ENCODE data around the gene RNF14.
"Not testable (repeated sequence)": the region's sequence is repeated elsewhere in the genome, so short reads cannot be mapped to it uniquely, and the experiment has no call there.

Gene RNF14

DNA sequence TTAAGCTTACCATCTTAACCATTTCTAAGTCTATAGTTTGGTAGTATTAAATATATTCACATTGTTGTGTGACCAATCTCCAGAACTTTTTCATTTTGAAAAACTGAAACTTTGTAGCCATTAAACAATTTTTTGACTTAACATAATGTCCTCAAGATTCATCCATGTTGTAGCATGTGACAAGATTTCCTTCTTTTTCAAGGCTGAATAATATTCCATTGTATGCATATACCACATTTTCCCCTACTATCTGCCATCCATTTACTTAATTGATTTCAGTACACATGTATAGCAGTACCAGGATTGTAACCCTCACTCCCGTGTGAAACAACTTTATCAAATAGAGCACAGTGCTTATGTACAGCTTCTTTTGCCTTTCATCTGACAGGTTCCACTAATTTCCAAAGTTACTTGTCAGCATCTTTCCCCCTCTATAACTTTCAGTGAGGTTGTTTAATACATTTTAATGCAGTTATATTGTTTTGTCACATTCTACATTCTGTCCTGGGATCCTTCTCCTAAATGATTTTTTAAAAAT, 51.3 kb downstream of the RNF14 start:
- H3K36me3 ChIP-seq (ENCODE audit: control insufficient read depth in 5 of 5, insufficient read depth in 5 of 5, low read length in 5 of 5): no peaks in the 10 kb centered on the region
- H3K4me1 ChIP-seq (ENCODE audit: control insufficient read depth in 5 of 5, insufficient read depth in 5 of 5, low read length in 5 of 5): peaks cover 0 to 20% (median 8%) of the 10 kb centered on the region in 5 donors
- no peak overlapping the region for H3K9ac ChIP-seq (ENCODE audit: low read length in 5 of 5)
- peaks cover 0 to 3% (median 0%) of the 10 kb centered on the region in 5 donors for H3K9me3 ChIP-seq (ENCODE audit: control insufficient read depth in 5 of 5, low read length in 5 of 5)
- no peaks in the 10 kb centered on the region for H3K27me3 ChIP-seq (ENCODE audit: control insufficient read depth in 5 of 5, insufficient read depth in 4 of 5, low read length in 5 of 5)
- H3K4me3 ChIP-seq (ENCODE audit: low read depth in 1 of 5, low read length in 5 of 5): no peak overlapping the region
- no peak overlapping the region for H3K27ac ChIP-seq (ENCODE audit: low read depth, low read length)

DNA sequence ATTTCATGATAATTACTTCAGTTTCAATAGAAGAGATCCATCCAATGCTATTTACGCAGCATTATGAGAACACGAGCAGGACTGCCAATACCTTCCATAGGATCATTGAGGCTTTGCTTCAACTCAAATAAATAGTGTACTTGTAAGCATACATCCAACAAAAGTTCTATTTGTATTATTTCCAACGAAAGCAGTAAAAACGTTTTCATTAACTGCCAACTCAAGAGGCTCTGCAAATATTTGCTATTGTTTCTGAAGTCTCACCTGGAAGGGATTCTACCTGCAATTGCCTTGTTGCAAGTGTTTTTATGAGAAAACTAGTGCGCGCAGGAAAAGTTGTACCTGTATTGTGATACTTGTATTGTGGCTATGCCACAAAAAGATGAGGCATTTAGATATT, 54.9 kb downstream of the RNF14 start:
- no peak overlapping the region for H3K9ac ChIP-seq (ENCODE audit: low read length in 5 of 5)
- H3K27ac ChIP-seq (ENCODE audit: low read depth, low read length): no peak overlapping the region
- peaks cover 0 to 3% (median 0%) of the 10 kb centered on the region in 5 donors for H3K9me3 ChIP-seq (ENCODE audit: control insufficient read depth in 5 of 5, low read length in 5 of 5)
- no peaks in the 10 kb centered on the region for H3K27me3 ChIP-seq (ENCODE audit: control insufficient read depth in 5 of 5, insufficient read depth in 4 of 5, low read length in 5 of 5)
- H3K4me3 ChIP-seq (ENCODE audit: low read depth in 1 of 5, low read length in 5 of 5): no peak overlapping the region
- peaks cover 0 to 12% (median 10%) of the 10 kb centered on the region in 5 donors for H3K4me1 ChIP-seq (ENCODE audit: control insufficient read depth in 5 of 5, insufficient read depth in 5 of 5, low read length in 5 of 5)
- H3K36me3 ChIP-seq (ENCODE audit: control insufficient read depth in 5 of 5, insufficient read depth in 5 of 5, low read length in 5 of 5): no peaks in the 10 kb centered on the region

DNA sequence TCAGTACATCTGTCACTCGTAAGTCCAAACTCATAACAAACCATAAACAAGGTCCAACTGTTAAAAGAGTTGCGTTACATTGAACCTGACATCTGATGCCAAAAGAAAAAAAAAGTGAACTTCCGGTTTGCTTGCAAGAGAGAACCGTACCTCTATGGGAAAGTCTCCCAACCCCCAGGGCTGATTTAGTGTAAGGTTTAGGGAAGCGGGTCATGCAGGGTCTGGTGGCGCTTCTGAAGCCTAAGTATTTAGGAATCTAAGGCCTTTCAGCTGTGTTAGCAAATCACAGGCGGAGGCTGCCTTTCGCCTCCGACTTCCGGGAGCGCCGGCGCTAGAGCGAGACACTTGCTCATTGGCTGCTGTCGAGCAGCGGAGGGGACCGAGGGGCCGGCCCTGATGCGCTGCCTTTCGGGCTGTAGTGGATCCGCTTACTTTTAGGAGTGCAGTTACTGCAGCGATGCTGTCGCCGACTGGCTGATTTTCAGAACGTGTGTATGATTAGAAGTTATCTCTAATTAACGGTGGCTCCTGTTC, 55.9 kb downstream of the RNF14 start:
- H3K4me3 ChIP-seq (ENCODE audit: low read depth in 1 of 5, low read length in 5 of 5): peak overlapping the region; percentile 66 to 84 (median 71)
- peak overlapping the region; percentile 47 for H3K27ac ChIP-seq (ENCODE audit: low read depth, low read length)
- H3K9ac ChIP-seq (ENCODE audit: low read length in 5 of 5): peak overlapping the region in 4 of 5 donors; percentile 35 to 78 (median 67)
- peaks cover 0 to 3% (median 0%) of the 10 kb centered on the region in 5 donors for H3K9me3 ChIP-seq (ENCODE audit: control insufficient read depth in 5 of 5, low read length in 5 of 5)
- H3K27me3 ChIP-seq (ENCODE audit: control insufficient read depth in 5 of 5, insufficient read depth in 4 of 5, low read length in 5 of 5): no peaks in the 10 kb centered on the region
- peaks cover 0 to 12% (median 10%) of the 10 kb centered on the region in 5 donors for H3K4me1 ChIP-seq (ENCODE audit: control insufficient read depth in 5 of 5, insufficient read depth in 5 of 5, low read length in 5 of 5)
- H3K36me3 ChIP-seq (ENCODE audit: control insufficient read depth in 5 of 5, insufficient read depth in 5 of 5, low read length in 5 of 5): no peaks in the 10 kb centered on the region

DNA sequence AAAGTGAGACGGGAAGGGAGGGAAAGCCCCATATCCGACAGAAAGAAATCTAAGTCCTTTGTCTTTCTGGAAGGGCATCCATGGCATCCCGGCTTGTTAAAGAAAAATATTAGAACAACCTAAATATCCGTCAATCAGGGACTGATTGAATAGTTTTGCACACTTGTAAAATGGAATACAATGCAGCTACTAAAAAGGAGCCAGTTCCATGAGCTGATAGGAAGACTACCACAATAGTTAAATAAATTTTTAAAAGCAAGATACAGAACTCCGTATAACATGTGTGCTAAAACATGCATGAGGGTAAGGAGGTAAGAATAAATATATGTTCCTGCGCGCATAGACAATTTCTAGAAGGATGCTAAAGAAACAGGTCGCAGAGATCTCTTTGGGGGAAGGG, 56.7 kb downstream of the RNF14 start:
- H3K36me3 ChIP-seq (ENCODE audit: control insufficient read depth in 5 of 5, insufficient read depth in 5 of 5, low read length in 5 of 5): no peaks in the 10 kb centered on the region
- H3K9ac ChIP-seq (ENCODE audit: low read length in 5 of 5): peak overlapping the region in 1 of 5 donors; percentile 35
- no peaks in the 10 kb centered on the region for H3K9me3 ChIP-seq (ENCODE audit: control insufficient read depth in 5 of 5, low read length in 5 of 5)
- H3K4me1 ChIP-seq (ENCODE audit: control insufficient read depth in 5 of 5, insufficient read depth in 5 of 5, low read length in 5 of 5): peaks cover 0 to 12% (median 10%) of the 10 kb centered on the region in 5 donors
- H3K27me3 ChIP-seq (ENCODE audit: control insufficient read depth in 5 of 5, insufficient read depth in 4 of 5, low read length in 5 of 5): no peaks in the 10 kb centered on the region
- peak overlapping the region in 3 of 5 donors; percentile 66 to 84 (median 69) for H3K4me3 ChIP-seq (ENCODE audit: low read depth in 1 of 5, low read length in 5 of 5)
- no peak overlapping the region for H3K27ac ChIP-seq (ENCODE audit: low read depth, low read length)

DNA sequence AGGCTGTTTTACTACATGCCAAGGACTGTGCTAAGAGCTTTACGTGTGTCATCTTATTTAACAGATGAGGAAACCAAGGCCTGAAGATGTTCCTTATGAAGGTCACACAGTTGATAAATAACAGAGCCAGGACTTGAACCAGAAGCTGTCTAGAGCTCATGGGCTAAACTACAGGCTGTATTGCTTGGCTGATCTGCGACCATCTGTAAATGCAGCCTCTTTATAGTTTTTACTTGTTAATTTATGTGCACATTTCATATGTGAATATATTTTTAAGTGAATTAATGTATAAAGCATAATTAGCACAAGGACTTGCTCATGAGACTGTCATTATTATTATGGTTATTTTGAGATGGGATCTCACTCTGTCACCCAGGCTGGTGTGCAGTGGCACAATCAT, 63.2 kb downstream of the RNF14 start:
- Histone ChIP-seq H3K36me3 (ENCODE audit: control insufficient read depth in 5 of 5, insufficient read depth in 5 of 5, low read length in 5 of 5) (no peaks in the 10 kb centered on the region), H3K4me1 (ENCODE audit: control insufficient read depth in 5 of 5, insufficient read depth in 5 of 5, low read length in 5 of 5) (peaks cover 0 to 4% (median 0%) of the 10 kb centered on the region in 5 donors), H3K27me3 (ENCODE audit: control insufficient read depth in 5 of 5, insufficient read depth in 4 of 5, low read length in 5 of 5) (no peaks in the 10 kb centered on the region), H3K4me3 (ENCODE audit: low read depth in 1 of 5, low read length in 5 of 5) (no peak overlapping the region), H3K9me3 (ENCODE audit: control insufficient read depth in 5 of 5, low read length in 5 of 5) (no peaks in the 10 kb centered on the region), H3K27ac (ENCODE audit: low read depth, low read length) (no peak overlapping the region), H3K9ac (ENCODE audit: low read length in 5 of 5) (no peak overlapping the region)

DNA sequence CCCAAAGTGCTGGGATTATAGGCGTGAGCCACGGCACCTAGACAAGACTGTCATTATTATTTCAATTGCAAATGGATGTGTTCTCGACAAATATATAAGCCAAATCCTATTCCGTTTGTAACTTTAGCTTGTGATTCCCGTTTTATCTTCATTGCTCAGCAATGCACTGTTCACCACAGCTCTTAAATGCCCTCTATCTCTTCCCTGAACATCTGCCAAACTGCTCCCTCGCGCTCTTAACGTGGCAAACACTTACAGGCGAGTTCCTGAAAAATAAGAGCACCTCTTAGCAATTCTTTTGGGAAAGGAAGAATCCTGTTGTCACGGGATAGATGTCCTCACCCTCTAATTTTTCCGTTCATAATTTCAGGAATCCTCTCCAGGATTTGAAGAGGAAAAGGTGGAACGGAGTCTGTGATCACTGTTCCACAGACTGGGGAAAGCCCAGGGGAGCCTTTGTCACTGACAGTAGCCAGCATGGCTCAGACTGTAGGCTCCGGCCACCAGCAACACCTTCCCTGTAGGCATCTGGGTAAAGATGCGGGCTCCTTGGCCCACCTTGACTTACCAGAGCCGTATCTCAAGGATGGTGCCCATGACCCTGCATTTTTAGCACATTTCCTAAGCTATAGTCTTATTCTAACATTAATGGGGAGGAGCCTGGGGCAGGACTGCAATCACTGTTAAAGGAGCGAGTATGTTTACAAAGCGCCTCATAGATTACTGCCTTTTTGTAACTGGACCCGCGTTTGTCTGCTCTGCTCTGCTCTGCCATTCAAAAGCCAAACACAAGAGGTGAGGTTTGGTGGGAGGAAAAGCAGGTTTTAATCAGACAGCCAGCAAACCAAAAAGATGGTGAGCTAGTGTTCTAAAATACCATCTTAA, 64.1 kb downstream of the RNF14 start:
- no peaks in the 10 kb centered on the region for H3K27me3 ChIP-seq (ENCODE audit: control insufficient read depth in 5 of 5, insufficient read depth in 4 of 5, low read length in 5 of 5)
- no peak overlapping the region for H3K4me3 ChIP-seq (ENCODE audit: low read depth in 1 of 5, low read length in 5 of 5)
- H3K4me1 ChIP-seq (ENCODE audit: control insufficient read depth in 5 of 5, insufficient read depth in 5 of 5, low read length in 5 of 5): peaks cover 0 to 4% (median 0%) of the 10 kb centered on the region in 5 donors
- no peak overlapping the region for H3K9ac ChIP-seq (ENCODE audit: low read length in 5 of 5)
- H3K36me3 ChIP-seq (ENCODE audit: control insufficient read depth in 5 of 5, insufficient read depth in 5 of 5, low read length in 5 of 5): no peaks in the 10 kb centered on the region
- H3K27ac ChIP-seq (ENCODE audit: low read depth, low read length): no peak overlapping the region
- no peaks in the 10 kb centered on the region for H3K9me3 ChIP-seq (ENCODE audit: control insufficient read depth in 5 of 5, low read length in 5 of 5)

DNA sequence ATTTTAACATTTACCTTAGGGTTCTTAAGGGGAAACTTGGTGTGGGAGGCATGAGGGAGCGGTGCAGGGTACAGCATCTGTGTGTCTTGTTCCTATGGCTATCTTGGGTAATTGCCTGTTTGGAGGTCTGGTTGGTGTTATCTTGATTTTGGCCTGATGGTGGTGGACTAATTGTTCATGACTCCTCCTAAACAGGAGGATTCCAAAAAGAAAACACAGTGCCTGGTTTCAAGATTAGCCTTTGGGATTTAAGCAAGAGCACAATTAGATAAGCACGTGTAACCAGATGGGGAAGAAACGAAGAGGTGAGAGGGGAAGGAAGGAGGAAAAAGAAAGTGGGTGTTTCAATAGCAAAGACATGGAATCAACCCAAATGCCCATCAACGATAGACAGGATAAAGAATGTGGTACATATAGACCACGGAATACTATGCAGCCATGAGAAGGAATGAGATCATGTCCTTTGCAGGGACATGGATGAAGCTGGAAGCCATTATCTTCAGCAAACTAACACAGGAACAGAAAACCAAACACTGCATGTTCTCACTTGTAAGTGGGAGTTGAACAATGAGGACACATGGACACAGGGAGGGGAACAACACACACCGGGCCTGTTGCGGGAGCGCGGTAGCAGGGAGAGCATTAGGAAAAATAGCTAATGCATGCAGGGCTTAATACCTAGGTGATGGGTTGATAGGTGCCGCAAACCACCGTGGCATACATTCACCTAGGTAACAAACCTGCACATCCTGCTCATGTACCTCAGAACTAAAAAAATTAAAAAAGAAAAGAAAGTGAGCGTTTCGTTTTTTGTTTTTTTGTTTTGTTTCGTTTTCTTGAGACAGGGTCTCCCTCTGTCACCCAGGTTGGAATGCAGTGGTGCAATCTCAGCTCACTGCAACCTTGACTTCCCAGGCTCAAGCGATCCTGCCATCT, 65.0 kb downstream of the RNF14 start:
- H3K9me3 ChIP-seq (ENCODE audit: control insufficient read depth in 5 of 5, low read length in 5 of 5); H3K4me1 ChIP-seq (ENCODE audit: control insufficient read depth in 5 of 5, insufficient read depth in 5 of 5, low read length in 5 of 5); H3K4me3 ChIP-seq (ENCODE audit: low read depth in 1 of 5, low read length in 5 of 5); H3K9ac ChIP-seq (ENCODE audit: low read length in 5 of 5); H3K36me3 ChIP-seq (ENCODE audit: control insufficient read depth in 5 of 5, insufficient read depth in 5 of 5, low read length in 5 of 5); H3K27ac ChIP-seq (ENCODE audit: low read depth, low read length); H3K27me3 ChIP-seq (ENCODE audit: control insufficient read depth in 5 of 5, insufficient read depth in 4 of 5, low read length in 5 of 5): not testable (repeated sequence)

DNA sequence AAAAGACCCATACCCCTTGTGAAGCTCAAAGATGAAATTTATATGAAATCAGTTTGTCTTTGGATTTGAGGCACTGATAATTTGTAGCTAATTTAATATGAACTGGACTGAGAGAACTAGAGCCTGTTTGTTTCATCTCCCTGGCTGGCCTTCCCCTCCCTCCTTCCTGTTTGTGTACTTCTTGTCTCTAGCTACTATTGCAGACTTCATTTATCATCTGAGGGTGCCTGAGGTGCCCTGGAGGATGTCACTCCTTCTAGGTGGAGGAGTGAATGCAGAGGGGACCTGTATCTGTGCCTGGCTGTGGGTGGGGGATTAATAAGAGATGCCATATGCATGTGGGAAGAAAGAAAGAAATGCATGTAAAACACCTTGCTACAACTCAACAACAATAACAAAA, 66.1 kb downstream of the RNF14 start:
- H3K9me3 ChIP-seq (ENCODE audit: control insufficient read depth in 5 of 5, low read length in 5 of 5): no peaks in the 10 kb centered on the region
- H3K27me3 ChIP-seq (ENCODE audit: control insufficient read depth in 5 of 5, insufficient read depth in 4 of 5, low read length in 5 of 5): no peaks in the 10 kb centered on the region
- H3K27ac ChIP-seq (ENCODE audit: low read depth, low read length): no peak overlapping the region
- no peak overlapping the region for H3K9ac ChIP-seq (ENCODE audit: low read length in 5 of 5)
- H3K36me3 ChIP-seq (ENCODE audit: control insufficient read depth in 5 of 5, insufficient read depth in 5 of 5, low read length in 5 of 5): no peaks in the 10 kb centered on the region
- H3K4me3 ChIP-seq (ENCODE audit: low read depth in 1 of 5, low read length in 5 of 5): no peak overlapping the region
- H3K4me1 ChIP-seq (ENCODE audit: control insufficient read depth in 5 of 5, insufficient read depth in 5 of 5, low read length in 5 of 5): peaks cover 0 to 4% (median 0%) of the 10 kb centered on the region in 5 donors

DNA sequence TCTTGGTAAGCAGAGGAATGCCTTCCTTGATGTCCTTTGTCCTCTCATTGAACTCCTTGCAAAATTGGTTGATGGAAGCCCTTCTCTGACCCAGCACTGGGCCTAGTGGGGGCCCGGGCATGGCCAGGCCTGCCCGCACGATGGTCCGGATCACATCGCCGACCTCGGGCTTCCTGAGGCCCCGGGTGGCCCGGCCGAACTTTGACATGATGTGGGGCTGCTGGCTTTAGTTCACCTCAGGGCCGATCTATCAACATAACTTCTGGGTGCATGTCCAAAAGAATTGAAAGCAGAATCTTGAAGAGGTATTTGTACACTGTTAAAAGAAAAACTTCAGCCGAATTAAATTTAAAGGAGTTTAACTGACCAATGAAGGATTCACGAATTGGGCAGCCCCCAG, 68.0 kb downstream of the RNF14 start:
- H3K27ac ChIP-seq (ENCODE audit: low read depth, low read length): no peak overlapping the region
- no peaks in the 10 kb centered on the region for H3K27me3 ChIP-seq (ENCODE audit: control insufficient read depth in 5 of 5, insufficient read depth in 4 of 5, low read length in 5 of 5)
- no peak overlapping the region for H3K9ac ChIP-seq (ENCODE audit: low read length in 5 of 5)
- H3K4me3 ChIP-seq (ENCODE audit: low read depth in 1 of 5, low read length in 5 of 5): no peak overlapping the region
- H3K9me3 ChIP-seq (ENCODE audit: control insufficient read depth in 5 of 5, low read length in 5 of 5): no peaks in the 10 kb centered on the region
- no peaks in the 10 kb centered on the region for H3K36me3 ChIP-seq (ENCODE audit: control insufficient read depth in 5 of 5, insufficient read depth in 5 of 5, low read length in 5 of 5)
- peaks cover 0 to 4% (median 0%) of the 10 kb centered on the region in 5 donors for H3K4me1 ChIP-seq (ENCODE audit: control insufficient read depth in 5 of 5, insufficient read depth in 5 of 5, low read length in 5 of 5)

Data from subcutaneous abdominal adipose tissue (tissue), 5 donors.